HG03060 (cell line): Measurements from ENCODE around the gene IL15RA.
"Not testable (repeated sequence)": the region's sequence is repeated elsewhere in the genome, so short reads cannot be mapped to it uniquely, and the experiment has no call there.

Experiments used
- ATAC-seq: cut with Tn5 transposase; IDR thresholded peaks from one replicate; pipeline ENCODE4 v1.9.1; 2021; ENCODE audit warnings: low read depth, moderate number of reproducible peaks; ENCODE audit not compliant: unreplicated experiment

The IL15RA gene

DNA sequence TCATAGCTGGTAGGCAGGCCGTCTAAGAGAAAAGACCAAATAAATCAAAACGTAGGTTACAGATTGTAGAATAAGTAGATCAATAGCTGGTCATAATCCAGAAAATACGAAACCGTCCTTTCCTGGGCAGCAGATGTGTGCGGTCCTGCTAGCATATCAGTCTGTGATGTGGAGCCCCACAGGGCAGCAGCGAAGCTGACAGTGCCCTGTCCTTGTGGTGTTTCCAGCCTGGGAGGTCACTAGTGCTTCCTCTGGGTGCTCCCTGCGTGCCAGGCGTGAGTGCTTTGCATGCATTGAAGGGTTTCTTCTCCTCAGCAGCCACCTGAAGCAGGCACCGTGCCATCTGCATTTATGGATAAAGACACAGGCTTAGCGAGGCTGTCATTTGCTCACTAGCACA lies 41.7 kb downstream of the IL15RA start:
- ATAC-seq: no peak

DNA sequence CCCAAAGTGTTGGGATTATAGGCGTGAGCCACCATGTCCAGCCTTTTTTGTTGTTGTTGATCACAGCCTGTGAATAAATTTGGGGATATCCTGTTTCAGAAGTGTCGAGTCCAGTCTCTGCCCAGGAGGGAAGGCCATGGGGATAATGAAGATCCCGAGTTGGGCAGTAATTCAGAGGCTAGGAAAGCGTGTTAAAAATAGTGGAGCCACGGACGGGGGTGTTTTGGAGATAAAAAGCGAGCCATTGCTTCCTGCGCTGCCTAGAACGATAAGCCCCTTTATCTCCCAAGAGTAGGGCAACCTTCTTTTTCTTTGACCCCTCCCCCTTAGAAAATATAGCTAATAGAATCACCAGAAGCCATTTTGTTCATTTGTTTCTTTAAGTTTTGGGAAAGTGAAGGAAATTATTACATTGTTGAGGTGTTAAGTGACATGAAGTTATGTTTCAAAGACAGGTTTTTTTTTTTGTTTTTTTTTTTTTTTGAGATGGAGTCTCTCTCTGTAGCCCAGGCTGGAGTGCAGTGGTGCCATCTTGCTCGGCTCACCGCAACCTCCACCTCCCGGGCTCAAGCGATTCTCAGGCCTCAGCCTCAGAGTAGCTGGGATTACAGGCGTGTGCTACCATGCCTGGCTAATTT lies 43.3 kb downstream of the IL15RA start:
- ATAC-seq: no peak

GRCh38 chr10:5932345-5932744 lies 45.0 kb downstream of the IL15RA start:
- no peak for ATAC-seq

- ATAC-seq: no peak
These were observed 47.1 kb downstream of the IL15RA start for GRCh38 chr10:5930272-5930671.

DNA sequence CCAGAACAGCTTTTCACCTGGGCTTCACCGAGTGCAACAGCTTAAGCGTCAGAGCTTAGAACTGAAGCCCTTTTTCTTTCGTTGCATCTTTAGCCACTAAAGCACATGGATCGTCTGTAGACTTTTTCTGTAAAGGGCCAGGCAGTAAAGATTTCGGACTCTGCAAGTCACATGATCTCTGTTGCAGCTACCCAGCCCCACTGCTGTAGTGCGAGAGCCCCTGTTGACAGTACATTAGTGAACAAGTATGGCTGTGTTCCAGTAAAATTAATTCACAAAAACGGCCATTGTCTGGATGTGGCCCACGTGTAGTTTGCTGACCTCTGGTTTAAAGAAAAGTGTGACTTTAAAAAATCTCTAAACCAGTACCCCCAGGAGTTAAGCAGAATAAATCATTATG lies 47.9 kb downstream of the IL15RA start:
- ATAC-seq: no peak

DNA sequence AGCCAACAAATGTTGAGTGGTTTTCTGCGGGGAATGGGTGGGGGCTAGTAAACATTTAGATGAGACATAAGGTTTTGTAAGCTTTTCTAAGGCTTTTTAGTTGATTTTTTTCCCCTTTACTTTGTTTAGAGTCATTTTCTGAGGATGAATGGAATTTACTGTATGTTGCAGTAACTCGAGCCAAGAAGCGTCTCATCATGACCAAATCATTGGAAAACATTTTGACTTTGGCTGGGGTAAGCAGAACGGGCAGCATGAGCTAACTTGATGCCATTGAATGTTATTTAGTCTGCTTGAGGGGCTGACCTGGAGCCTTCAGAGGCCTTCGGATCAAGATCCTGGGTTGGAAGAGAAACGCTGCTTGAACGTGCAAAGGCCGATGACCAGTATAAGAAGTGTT lies 50.0 kb downstream of the IL15RA start:
- ATAC-seq: no peak

DNA sequence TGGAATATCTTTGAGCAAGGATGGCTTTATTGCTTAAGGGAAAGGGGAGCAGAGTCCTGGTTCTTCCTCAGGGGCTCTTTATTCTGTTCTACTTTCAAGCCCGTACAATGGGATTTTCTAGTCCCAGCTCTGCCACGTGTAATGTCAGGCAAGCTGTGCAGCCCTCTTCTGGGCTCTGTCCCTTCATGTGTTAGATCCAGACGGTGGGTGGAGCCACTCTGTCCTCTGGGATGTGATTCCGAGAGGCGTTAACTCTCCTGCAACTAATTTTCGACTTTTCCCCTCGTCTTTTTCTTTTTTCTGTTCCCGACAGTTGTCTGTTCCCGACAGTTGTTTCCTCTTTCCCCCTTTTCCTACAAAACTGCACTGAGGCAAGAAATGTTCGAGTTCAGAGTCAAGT lies 52.5 kb downstream of the IL15RA start:
- no peak for ATAC-seq

GRCh38 chr10:5921746-5922145 lies 55.6 kb downstream of the IL15RA start:
- ATAC-seq: no peak

DNA sequence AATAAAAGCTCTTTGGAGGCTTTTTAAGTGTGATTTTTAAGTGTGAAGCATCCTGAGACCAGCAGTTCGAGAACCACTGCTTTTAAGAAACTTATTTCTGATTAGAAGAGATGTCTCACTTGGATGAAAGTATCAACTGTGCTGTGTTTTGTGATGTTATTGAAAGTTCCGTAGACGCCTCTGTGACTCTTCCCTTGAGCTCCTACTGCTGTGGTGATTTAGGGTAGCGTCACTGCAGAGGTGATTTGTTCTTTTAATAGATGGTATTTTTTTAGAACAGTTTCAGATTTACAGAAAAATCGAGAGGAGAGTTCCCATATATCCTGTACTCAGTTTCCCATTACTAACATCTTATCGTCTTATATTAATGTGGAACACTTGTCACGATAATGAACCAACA lies 57.8 kb downstream of the IL15RA start:
- no peak for ATAC-seq

- ATAC-seq: no peak
These were observed 58.6 kb downstream of the IL15RA start for GRCh38 chr10:5918763-5919162.

DNA sequence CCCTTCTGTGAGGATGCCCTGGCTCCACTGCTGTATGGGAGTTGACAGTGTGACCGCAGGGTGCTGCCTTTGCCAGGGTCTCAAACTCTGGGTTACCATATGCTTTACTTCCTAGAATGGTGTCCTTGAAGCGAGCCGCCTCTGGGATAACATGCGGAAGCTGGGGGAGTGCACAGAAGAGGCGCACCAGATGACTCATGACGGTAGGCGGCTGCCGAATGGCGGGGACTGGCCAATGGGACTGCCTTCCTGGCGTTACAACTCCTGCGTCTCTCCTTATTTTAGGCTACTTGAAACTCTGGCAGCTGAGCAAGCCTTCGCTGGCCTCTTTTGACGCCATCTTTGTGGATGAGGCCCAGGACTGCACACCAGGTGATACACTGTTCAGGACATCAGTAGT lies 60.0 kb downstream of the IL15RA start:
- ATAC-seq: no peak

GRCh38 chr10:5915451-5915850 lies 61.9 kb downstream of the IL15RA start:
- no peak for ATAC-seq

DNA sequence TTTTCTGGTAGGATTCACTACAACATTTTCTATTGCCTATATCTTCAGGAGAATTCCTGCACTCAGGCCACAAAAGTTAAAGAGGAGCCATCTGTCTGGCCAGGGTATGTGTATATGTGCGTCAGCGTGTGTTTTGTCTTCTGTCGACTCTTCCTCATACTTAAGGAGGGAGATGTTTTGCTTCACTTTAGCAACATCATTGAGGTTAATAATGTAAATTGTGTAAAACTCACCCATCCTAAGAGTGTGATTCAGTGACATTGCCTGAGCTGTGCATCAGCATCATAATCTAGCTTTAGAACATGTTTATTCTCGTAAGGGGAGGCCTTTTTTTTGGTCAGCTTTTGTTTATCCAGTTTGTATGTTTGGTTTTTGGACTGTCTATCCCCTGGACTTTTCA lies 63.6 kb downstream of the IL15RA start:
- no peak for ATAC-seq

DNA sequence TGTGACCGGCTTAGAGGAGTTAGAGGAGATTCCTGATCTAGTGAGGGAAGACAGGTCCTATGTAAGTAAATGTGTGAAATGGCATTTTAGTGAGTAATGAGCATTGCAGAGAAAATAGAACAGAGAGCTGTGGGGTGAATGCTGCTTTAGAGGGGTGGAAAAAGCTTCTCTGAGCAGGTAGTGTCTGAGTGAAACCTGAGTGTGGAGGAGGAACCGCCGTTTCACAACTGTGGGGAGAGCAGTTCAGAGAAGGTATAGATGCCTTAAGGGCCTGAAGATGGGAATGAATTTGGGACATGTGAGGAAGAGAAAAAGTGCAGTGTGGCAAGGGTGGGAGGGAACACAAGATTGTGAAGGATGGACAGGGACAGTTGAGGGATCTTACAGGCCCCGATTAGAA lies 65.7 kb downstream of the IL15RA start:
- no peak for ATAC-seq

DNA sequence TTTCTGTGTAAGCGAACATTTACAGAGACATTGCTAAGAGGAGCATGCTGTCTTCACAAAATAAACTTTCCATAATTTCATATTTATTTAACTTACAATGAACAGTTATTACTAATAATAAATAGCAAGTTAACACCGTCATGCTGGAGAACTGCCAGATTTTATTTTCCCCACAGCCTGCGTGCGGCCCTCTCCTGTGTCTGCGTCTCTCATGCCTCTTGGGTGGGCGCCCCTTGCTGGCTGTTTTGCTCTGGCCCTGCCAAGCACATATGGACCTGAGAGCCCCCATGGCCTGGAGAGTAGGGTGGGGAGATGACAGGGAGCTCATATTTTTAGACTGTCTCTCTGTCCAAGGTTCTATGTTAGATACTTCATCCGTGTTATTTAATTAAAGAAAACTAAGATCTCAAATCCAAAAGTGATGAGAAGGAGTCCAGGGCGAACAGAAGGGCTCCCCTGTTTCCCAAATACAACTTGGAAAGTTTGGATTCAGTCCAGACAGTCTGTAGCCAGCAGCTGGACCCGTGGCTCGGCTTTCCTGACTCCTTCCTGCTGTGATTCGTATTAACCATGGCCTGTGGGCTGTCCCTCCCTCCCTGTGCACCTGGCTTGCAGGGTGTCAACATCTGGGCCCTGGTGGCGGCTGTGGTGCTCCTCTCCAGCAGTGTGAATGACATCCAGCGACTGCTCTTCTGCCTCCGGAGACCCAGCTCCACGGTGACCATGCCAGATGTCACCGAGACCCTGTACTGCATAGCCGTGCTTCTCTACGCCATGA lies 66.8 kb downstream of the IL15RA start:
- no peak for ATAC-seq

DNA sequence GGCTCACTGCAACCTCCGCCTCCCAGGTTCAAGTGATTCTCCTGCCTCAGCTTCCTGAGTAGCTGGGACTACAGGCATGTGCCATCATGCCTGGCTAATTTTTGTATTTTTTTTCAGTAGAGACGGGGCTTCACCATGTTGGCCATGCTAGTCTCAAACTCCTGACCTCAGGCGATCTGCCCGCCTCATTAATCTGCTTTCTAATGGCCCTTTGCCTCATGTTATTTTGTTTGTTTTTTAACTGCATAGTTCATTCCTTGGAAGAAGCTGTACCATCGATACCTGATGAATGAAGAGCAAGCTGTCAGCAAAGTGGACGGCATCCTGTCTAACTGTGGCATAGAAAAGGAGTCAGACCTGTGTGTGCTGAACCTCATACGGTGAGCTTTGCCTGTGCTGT lies 68.7 kb downstream of the IL15RA start:
- ATAC-seq: not testable (repeated sequence)

- ATAC-seq: no peak
These were observed 70.7 kb downstream of the IL15RA start for GRCh38 chr10:5906651-5907050.

DNA sequence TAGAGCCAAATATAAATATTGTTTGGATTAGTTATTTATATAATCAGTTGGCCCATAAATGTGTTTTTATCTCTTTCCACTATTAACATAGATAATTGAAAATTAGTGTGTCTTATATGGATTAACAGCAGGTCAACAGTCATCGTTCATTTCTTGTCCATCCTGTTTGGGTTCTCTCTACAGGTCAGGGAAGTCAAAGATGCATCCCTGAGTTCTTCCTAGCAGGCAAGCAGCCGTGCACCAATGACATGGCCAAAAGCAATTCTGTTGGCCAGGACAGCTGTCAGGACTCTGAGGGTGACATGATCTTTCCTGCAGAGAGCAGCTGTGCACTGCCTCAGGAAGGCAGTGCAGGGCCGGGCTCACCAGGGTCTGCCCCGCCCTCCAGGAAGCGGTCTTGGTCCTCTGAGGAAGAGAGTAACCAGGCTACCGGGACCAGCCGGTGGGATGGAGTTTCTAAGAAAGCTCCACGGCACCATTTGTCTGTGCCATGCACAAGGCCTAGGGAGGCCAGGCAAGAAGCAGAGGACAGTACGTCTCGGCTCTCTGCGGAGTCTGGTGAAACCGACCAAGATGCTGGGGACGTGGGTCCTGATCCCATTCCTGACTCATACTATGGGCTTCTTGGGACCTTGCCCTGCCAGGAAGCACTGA lies 71.4 kb downstream of the IL15RA start:
- no peak for ATAC-seq

DNA sequence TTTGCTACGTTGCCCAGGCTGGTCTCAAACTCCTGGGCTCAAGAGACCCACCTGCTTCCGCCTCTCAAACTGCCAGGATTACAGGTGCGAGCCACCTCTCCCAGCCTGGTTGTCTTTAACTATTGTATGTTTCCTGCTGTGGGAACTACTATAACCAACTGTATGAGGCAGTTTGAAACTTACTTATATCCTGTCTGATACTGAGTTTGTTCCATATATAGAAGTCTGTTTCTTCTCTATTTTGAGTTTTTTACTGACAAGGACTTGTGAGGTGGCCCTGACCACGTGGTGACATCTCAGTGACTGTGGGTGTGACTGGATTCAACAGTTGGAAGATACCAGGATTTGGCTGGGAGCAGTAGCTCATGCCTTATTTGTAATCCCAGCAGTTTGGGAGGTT lies 73.1 kb downstream of the IL15RA start:
- peak; percentile 85 for ATAC-seq

- ATAC-seq: no peak
These were observed 73.8 kb downstream of the IL15RA start for GRCh38 chr10:5903563-5903962.

- ATAC-seq: no peak
These were observed 74.7 kb downstream of the IL15RA start for GRCh38 chr10:5902511-5903274.
